ENCODE data around the gene MAPK6.

Gene MAPK6

DNA sequence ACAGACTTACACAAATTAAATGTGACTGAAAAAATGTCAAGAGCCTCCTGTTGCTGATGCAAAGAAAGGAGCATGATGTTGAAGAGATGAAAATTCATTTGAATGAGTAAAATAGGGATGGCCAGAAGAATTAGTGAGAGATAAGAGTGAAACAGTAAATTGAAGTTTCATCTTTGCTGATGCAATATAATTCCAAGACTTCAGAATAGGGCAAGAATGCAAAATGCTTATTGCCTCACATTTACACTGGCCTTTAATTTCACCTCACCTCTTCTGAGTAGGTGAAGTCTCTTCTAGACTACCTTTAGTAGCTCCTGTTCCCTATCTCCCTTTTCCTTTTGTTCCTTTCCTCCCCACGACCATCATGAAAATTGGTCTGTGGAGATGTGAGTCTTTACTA lies 15.3 kb upstream of the MAPK6 start:
- no peak overlapping the region for H3K4me3 ChIP-seq (ENCODE audit: control insufficient read depth, low read depth, low read length)
- no peak for DNase-seq (ENCODE audit: low read depth)
- TF ChIP-seq CTCF (conservative IDR thresholded peaks at IDR 0.05; ENCODE audit: control insufficient read depth, insufficient read depth, low read depth, low read length) = no peak

- no peak for TF ChIP-seq CTCF (conservative IDR thresholded peaks at IDR 0.05; ENCODE audit: control insufficient read depth, insufficient read depth, low read depth, low read length)
- H3K4me3 ChIP-seq (ENCODE audit: control insufficient read depth, low read depth, low read length) = no peak overlapping the region
- no peak for DNase-seq (ENCODE audit: low read depth)
Observed at GRCh38 chr15:52004806-52005205, 14.2 kb upstream of the MAPK6 start.

GRCh38 chr15:52005748-52006701 lies 13.0 kb upstream of the MAPK6 start:
- peak; percentile 77 for DNase-seq (ENCODE audit: low read depth)
- no peak for TF ChIP-seq CTCF (conservative IDR thresholded peaks at IDR 0.05; ENCODE audit: control insufficient read depth, insufficient read depth, low read depth, low read length)
- H3K4me3 ChIP-seq (ENCODE audit: control insufficient read depth, low read depth, low read length) = no peak overlapping the region

DNA sequence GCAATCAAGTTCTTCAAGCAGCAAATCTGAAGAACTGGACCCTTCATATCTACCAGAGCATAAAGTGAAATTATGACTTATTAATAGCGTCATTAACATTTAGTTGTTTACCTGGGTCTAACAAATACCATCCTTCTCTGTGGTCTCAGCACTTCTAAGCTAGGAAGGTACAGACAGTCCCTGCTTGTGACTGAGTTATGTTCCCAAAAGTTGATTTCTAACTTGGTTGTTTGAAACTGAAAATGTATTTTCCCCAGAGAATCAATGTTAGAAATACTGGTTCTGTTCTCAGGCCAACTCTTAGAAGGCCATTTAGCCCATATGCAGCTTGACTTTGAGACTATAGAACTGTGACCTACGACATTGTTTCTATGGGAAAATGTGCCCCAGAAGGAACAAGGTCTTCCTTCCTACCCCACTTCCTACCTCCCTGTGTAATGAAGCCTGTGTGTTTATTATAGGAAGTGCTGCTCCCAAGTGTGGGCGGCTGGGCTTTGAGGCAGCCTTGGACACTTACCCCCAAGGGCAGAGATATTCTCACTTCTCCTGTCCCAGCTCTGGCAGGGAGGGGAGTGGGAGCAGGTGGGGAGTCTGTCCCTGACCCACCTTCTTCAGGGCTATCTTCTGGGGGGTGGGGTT lies 12.2 kb upstream of the MAPK6 start:
- TF ChIP-seq CTCF (conservative IDR thresholded peaks at IDR 0.05; ENCODE audit: control insufficient read depth, insufficient read depth, low read depth, low read length) = no peak
- H3K4me3 ChIP-seq (ENCODE audit: control insufficient read depth, low read depth, low read length) = no peak overlapping the region
- no peak for DNase-seq (ENCODE audit: low read depth)

GRCh38 chr15:52008359-52008697 lies 10.7 kb upstream of the MAPK6 start:
- H3K4me3 ChIP-seq (ENCODE audit: control insufficient read depth, low read depth, low read length) = no peak overlapping the region
- DNase-seq (ENCODE audit: low read depth) = no peak
- no peak for TF ChIP-seq CTCF (conservative IDR thresholded peaks at IDR 0.05; ENCODE audit: control insufficient read depth, insufficient read depth, low read depth, low read length)

GRCh38 chr15:52008698-52009434 lies 10.2 kb upstream of the MAPK6 start:
- H3K4me3 ChIP-seq (ENCODE audit: control insufficient read depth, low read depth, low read length) = no peak overlapping the region
- DNase-seq (ENCODE audit: low read depth) = no peak
- no peak for TF ChIP-seq CTCF (conservative IDR thresholded peaks at IDR 0.05; ENCODE audit: control insufficient read depth, insufficient read depth, low read depth, low read length)
